IPS-18c (cell line): Measurements from ENCODE around the gene MICB.
"Not testable (repeated sequence)": the region's sequence is repeated elsewhere in the genome, so short reads cannot be mapped to it uniquely, and the experiment has no call there.

Experiments used
- H3K4me3 ChIP-seq: 2 replicates; pipeline ENCODE4 v1.7.0; 2013; ENCODE audit warnings: low read depth, mild to moderate bottlenecking, low read length, moderate library complexity; ENCODE audit not compliant: insufficient read depth
- H3K9me3 ChIP-seq: one replicate; pipeline ENCODE4 v1.6.1; 2013; ENCODE audit warnings: mild to moderate bottlenecking, low read length, moderate library complexity; ENCODE audit not compliant: control insufficient read depth, insufficient read depth

Gene MICB

DNA sequence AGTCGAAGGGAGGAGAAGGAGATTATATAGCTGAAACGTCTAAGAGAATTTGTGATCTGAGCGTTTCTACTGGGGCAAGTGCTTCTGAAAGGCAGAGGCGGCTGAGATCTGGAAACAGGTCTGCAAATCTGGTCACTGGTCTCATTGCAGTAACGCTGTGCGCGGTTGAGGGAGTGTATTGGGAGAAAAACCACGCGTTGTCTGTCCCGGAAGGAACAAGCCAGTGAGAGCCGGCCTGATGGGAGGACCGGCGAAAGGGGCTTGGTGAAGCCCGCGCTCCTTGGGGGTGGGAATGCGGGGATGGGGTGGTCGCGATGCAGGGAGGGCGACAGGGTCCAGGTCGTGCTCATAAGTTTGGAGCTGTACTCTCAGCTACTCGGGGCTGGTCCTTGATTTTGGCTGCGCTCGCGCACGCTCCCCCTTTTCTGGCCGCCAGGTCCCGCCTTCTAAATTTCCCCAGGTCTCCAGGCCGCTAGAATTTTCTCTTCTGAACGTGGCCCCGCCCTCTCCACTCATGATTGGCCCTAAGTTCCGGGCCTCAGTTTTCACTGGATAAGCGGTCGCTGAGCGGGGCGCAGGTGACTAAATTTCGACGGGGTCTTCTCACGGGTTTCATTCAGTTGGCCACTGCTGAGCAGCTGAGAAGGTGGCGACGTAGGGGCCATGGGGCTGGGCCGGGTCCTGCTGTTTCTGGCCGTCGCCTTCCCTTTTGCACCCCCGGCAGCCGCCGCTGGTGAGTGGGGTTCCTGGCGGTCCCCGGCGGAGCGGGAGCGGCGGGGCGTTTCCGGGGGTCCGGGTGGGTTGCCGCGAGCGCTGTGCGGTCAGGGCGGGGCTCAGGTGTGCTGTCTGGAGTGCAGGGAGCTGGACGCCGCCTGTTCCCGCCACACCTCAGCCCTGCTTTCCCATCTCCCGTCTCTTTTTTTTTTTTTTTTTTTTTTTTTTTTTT, at the start of gene MICB:
TSS of gene MICB (plus strand) at position 615 of the 946 bp plus-strand sequence. CDS start at position 664, 49 bp downstream.
- Histone ChIP-seq H3K9me3 (no peaks in the 10 kb centered on the region), H3K4me3 (peak within 1 kb of the TSS; percentile 77)

DNA sequence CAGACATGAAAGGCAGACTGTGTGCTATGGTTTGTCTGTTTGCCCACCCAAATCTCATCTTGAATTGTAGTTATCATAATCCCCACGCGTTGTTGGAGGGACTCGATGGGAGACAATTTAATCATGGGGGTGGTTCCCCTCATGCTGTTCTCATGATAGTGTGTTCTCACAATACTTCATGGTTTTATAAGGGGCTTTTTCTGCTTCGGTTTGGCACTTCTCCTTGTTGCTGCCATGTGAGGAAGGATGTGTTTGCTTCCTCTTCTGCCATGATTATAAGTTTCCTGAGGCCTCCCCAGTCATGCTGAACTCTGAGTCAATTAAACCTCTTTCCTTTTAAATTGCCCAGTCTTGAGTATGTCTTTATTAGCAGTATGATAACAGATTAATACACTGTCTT, 47.2 kb upstream of the MICB start:
- Histone ChIP-seq H3K4me3 (no peak overlapping the region), H3K9me3 (no peaks in the 10 kb centered on the region)

DNA sequence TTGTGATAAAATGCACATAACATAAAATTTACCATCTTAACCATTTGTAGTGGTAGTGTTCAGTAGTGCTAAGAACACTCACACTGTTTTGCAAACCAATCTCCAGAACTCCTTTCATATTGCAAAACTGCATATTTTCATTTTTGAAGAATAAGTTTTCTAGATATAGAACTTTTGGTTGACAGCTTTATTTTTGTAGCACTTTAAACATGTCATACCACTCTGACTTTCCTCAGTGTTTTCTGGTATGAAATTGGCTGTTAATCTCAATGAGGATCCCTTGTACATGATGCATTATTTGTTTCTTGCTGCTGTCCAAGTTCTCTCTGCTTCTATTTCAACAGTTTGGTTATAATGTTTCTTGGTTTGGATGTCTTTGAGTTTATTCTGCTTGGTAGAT, 45.1 kb upstream of the MICB start:
- H3K9me3 ChIP-seq = no peaks in the 10 kb centered on the region
- no peak overlapping the region for H3K4me3 ChIP-seq

DNA sequence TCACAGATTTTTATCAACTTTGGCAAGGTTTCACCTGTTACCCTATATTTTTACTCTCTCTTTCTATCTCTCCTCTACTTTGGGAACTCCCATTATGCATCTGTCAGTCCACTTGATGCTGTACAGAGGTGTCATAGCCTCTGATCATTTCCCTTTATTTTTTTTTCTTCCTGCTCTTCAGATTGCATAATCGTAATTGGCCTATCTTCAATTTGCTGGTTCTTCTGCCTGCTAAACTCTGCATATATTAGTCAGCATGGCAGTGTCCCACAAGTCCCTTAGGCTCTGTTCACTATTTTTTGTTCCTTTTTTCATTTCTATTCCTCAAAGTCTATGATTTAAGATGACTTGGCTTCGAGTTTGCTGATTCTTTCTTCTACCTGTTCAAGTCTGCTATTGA, 44.7 kb upstream of the MICB start:
- H3K9me3 ChIP-seq = no peaks in the 10 kb centered on the region
- H3K4me3 ChIP-seq = no peak overlapping the region

DNA sequence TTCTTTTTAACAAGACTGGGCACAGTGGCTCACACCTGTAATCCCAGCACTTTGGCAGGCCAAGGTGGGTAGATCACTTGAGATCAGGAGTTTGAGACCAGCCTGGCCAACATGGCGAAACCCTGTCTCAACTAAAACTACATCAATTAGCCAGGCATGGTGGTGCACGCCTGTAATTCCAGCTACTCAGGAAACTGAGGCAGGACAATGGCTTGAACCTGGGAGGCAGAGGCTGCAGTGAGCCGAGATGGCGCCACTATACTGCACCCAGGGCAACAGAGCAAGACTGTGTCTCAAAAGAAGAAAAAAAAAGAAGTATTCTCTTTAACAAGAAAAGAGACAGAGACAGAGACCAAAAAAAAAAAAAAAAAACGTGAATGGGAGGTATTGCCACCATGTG, 38.1 kb upstream of the MICB start:
- not testable (repeated sequence) for H3K9me3 ChIP-seq

DNA sequence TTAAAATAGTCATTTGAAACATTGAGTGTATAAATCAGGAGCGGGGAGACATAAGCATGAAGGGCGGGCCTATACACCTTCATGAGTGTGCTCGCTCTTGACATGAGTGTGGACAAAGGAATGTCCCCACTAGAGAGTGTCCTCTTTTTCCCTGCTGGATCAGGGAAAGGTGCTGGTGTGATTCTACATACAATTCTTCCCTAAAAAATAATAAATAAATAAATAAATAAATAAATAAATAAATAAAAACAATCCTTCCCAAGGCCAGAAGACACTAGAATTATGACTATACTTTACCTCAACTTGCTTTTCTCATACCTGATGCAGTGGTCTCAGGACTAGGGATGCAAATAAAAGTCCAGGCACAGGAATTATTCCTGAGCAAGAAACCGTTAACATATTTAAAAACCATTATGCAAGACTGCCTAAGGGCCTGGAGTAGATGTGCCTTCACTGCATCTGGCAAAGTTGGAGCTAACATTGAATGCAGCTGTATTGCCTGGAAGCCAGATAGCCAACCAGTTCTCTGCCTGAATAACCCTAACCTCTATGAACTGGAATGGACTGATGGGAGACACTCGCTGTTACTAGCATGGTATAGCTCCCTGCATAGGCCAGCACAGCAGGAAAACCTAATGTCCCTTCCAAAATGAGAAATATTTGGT, 37.5 kb upstream of the MICB start:
- Histone ChIP-seq H3K4me3 (no peak overlapping the region), H3K9me3 (no peaks in the 10 kb centered on the region)

More for the DNA sequence above, 38.1 kb upstream of the MICB start:
- H3K4me3 ChIP-seq = not testable (repeated sequence)

DNA sequence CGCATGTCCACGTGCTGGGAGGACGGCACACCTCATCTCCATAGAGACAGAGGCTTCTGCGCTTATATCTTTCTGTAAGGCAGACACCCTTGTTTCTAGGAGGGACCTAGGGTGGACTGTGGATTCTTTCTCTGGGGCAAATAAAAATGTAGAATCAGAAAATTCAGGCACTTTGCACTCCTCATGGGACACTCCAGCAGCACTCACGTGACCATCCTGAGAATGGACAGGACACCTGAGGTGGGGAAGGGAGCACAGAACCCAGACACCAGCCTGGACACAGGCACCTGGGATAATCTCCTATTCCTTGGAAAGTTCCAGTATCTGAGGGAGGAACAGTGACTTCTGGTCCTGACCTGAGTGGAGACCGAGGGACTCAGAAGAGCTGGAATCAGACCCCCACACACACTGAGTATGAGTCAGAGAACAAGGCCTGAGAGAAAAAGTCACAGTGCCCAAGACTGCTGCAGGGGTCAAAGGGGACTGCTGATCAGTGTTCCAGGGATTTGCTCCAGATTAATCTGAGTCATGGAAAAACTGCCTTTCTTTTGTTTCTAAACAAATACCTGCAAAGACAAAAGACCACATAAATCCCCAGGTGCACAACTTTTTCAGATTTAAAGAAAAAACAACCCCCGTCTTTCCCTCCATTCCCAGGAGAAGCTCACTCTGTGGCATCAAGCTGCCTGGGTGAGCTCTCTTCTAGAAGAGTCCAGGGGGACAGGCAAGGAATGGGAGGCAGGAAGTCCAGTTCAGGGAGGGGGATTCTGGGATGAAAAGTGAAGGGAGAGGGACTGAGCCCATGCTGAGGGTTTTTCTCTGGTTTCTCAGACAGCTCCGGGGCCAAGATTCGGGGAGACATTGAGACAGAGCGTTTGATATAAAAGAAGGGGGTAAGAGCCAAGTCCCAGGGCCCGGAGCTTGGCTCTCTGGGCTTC, 35.6 kb upstream of the MICB start:
- H3K4me3 ChIP-seq = peak overlapping the region; percentile 17
- no peaks in the 10 kb centered on the region for H3K9me3 ChIP-seq

DNA sequence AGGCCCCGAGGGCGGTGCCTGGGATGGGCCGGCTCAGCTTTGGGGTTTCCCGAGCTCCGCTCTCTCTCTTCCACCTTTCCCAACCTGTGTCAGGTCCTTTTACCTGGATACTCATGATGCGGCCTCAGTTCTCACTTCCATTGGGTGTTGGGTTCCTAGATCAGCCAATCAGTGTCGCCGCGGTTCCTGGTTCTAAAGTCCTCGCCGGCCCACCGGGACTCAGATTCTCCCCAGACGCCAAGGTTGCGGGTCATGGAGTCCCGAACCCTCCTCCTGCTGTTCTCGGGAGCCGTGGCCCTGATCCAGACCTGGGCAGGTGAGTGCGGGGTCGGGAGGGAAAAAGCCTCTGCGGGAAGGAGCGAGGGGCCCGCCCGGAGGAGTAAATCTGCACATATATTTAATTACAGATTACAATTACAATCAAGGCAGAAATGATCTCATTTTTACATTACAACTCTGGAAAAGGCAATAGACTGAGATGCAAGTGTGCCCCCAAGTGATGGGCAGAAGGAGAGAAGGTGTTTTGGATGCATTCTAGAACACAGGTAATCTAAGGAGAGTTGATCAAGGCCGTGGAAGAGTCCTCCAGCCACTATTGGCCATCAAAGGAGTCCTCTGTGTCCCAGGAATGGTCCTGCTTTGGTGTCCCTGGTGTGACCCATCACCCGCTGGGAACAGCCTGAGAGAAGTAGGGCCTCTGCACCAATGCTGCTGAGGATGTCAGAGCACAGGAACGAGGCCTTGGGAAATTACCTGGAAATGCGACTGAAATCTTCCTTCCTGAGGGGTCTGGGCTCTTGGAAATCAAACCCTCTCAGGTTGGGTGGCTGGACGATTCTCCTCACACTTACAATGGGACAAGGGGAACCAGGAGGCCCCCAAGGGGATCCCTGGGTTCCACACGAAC, 34.7 kb upstream of the MICB start:
- Histone ChIP-seq H3K9me3 (no peaks in the 10 kb centered on the region), H3K4me3 (peak overlapping the region; percentile 40)

DNA sequence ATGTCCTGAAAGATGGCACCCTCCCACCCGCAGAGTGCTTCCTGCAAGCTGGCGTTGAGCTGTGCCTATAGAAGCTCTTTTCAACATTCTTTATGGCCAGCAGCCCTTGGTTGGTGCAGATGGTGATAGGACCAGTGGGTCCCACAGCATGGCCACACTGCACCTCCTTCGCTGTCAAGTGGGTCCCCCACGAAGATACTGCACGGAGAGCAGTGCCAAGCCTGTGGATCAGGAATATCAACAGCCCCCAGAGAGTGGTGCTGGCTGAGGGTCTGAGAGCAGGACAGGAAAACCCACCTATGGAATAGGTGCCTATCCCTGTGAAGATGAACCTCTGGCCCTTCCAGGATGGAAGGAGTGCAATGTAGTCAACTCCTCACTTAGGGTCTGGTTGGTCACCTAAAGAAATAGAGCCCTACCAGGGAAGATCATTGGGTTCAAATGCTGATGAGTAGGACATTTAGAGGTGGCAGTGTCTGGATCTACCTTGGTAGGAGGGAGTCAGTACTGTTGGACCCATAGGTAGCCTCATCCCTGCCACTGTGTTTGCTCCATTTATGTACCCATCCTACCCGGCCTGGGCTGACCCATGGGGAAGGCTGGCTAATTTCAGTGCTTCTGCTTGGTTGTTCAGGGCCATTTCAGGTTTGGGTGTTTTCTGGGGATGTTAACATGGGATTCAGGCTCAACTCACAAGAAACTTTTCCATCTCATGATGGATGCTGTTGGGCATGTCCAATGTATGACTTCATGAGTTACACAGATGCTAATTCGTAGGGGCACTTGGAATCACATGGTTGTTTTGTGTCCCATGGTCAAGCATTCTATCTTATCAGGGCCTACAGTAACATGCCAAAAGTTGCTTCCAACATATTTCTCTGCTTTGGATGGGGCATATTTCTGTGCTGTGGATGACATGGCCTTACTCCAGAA, 33.4 kb upstream of the MICB start:
- H3K4me3 ChIP-seq = no peak overlapping the region

DNA sequence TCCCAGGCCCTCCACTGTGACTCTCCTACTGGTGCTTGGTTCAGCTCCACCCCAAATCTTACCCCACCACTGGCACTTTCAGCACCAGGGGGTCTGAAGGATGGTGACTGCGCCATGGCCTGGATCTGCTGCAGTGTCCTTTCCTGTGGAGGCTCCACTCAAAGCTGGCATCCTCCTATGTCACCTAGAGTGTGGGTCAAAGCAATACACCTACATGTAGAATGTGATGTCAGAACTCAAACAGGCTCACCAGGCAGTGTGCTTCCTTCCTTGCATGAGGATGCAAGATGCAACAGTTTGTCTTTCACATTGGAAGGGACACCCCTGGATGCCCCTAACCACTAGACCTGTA, 32.8 kb upstream of the MICB start:
- Histone ChIP-seq H3K4me3 (no peak overlapping the region), H3K9me3 (no peaks in the 10 kb centered on the region)

More for the DNA sequence above, 33.4 kb upstream of the MICB start:
- no peaks in the 10 kb centered on the region for H3K9me3 ChIP-seq

DNA sequence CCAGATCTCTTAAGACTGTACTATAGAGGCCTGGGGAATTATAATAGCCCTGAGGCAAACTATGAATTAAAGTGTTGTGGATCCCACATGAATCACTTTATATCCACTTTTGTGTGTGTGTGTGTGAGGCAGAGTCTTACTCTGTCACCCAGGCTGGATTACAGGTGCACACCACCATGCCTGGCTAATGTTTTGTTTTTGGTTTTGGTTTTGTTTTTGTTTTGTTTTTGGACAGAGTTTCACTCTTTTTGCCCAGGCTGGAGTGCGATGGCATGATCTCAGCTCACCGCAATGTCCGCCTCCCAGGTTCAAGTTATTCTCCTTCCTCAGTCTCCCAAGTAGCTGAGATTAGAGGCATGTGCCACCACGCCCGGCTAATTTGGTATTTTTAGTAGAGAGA, 32.2 kb upstream of the MICB start:
- Histone ChIP-seq H3K4me3 (no peak overlapping the region), H3K9me3 (no peaks in the 10 kb centered on the region)

DNA sequence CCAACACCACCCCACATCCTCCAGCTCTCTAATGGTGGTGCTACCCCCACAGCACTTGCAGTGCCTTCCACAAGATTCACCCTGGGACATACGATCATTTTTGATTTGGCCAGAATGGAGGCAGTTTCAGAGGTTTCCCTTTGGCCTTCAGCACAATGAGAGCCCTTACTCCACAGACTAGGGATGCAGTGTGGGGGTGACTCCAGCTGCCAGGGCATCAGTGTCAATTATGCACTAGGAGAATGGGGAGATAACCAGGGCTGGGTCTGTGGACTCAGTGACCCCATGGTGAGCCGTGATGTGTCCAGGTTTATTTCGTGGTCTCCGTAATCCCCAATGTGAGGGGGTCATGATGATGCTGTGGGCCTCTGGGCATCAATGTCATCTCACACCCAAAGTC, 31.5 kb upstream of the MICB start:
- no peaks in the 10 kb centered on the region for H3K9me3 ChIP-seq
- no peak overlapping the region for H3K4me3 ChIP-seq

DNA sequence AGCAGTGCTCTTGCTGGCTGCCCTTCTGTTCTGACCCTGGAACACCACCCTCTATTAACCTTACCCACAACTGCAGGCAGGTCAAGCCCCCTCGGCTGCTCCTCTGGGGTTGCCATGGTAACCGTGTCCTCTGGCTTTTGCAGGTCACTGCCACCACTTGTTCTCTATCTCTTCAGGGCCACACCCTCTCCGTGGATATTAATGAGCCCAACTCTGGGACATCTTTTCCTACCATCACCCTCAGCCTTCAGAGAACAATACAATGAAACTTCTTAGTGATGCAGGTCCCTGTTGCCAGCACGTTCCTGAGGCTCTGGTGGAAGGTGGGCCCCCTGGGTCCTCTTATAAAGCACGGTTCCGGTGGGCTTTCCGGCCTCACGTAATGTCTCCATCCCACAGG, 30.8 kb upstream of the MICB start:
- Histone ChIP-seq H3K9me3 (peaks cover 4% of the 10 kb centered on the region), H3K4me3 (no peak overlapping the region)

DNA sequence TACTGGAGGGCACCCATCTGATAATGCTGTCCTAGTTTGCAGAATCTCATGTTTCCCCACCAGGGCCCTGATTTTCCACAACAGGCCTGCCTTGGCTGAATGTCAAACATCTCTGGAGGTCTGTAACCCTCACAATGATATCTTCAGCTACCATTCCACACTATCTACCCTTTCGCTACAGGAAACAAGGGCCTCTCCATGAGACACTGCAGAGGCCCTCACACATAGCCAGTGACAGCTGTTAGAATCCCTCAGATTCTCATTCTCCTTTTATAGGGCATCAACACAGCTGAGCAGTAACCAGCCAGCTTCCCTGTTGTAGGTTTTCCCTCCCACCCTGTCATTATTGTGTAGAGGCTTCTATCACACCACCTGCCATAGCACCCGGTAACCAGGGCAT, 29.6 kb upstream of the MICB start:
- Histone ChIP-seq H3K9me3 (peaks cover 4% of the 10 kb centered on the region), H3K4me3 (no peak overlapping the region)

DNA sequence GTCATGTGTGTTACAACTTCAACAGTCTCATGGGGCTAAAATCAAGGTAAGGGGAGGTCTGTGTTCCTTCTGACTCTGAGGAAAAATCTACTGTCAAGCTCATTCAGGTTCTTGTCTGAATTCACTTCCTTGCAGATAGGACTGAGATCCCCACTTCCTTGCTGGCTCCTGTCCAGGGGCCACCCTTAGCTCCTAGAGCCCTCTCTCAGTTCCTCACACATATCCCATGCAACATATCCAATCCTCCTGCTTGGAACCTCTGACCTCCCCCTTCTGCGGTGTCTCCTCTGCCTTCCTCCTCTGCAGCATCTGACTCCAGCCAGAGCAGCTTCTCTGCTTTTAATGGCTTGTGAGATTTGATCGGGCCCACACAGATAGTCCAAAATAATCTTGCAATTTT, 27.1 kb upstream of the MICB start:
- H3K9me3 ChIP-seq = peaks cover 4% of the 10 kb centered on the region
- H3K4me3 ChIP-seq = no peak overlapping the region

DNA sequence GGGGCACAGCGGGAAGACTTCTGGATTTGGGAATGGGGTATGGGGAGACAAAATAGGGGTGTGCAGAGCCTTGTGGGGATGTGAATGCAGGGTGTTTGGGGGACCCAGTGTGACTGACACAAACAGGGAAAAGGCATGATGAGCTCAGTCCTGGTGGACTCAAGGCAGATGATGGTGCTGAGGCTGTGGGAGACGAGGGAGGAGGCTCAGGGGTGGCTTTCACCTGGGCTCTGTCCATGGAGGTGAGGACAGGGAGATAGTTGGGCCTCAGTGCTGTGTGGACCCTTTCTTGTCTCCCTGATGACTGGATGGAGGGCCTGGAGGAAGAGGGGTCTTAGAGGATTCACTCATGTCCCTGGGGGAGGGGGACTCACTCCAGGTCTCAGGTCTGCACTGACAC, 26.2 kb upstream of the MICB start:
- no peak overlapping the region for H3K4me3 ChIP-seq

More for the DNA sequence above, 26.2 kb upstream of the MICB start:
- peaks cover 4% of the 10 kb centered on the region for H3K9me3 ChIP-seq
